ENCODE results near the gene CBX3. TPM values are rescaled to one million over a fixed set of nuclear protein-coding genes. Genes with fewer than 3 reads are reported as not detected.

Gene CBX3
- total RNA-seq, 1 donor from 2014 or later: 360 TPM

DNA sequence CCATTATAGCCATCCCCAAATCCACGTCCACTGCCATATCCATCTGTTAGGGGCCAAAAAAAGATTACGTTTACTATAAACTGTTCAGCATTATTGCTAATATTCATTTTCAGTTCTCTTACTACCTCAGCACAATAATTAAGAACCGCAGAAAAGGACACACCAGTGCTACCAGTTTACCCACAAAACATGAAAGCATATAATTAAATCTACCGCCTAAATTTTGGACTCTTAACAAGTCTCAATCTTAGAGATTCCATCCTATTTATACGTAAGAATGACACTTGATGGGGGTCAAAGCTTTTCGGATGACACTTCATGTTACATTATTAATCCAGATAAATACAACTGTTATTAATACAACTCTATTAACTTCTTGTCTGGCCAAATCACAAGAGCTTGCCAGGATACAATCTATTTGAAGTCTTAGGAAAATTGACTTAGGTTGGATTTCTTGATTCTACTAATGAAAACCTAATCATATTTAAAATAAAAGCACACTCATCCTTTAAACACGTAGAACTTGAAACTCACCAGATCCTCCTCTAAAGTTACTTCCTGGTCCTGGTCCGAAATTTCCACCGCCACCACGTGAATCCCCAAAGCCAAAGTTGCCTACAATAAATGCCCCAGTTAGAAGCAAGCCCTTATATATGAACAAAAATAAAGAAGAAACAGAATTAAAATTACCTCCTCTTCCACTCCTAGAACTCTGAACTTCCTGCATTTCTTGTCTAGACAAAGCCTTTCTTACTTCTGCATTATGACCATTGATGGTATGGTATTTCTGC is 5.5 kb upstream of the CBX3 start:
- Histone ChIP-seq H3K4me2 (peak overlapping the region; percentile 96), H3K27ac (no peak overlapping the region), H4K20me1 (ENCODE audit: low read depth) (peaks cover 88% of the 10 kb centered on the region), H3K27me3 (no peaks in the 10 kb centered on the region), H3K4me3 (peak overlapping the region; percentile 91), H3K4me1 (peaks cover 38% of the 10 kb centered on the region), H3K79me2 (ENCODE audit: low read depth) (peaks cover 95% of the 10 kb centered on the region), H3K36me3 (peaks cover 66% of the 10 kb centered on the region), H3K9ac (no peak overlapping the region), H2AFZ (replicated peaks) (no peak overlapping the region), H3K9me3 (ENCODE audit: low read depth) (no peaks in the 10 kb centered on the region), H3F3A (ENCODE audit: low read depth) (peaks cover 95% of the 10 kb centered on the region)
- TF ChIP-seq EZH2phosphoT487 (IDR thresholded peaks at IDR 0.05): no peak
- peaks cover 8% of the 10 kb centered on the region for H3K9me3 Mint-ChIP-seq
- peaks cover 83% of the 10 kb centered on the region for H3K36me3 Mint-ChIP-seq
- H3K27me3 Mint-ChIP-seq (ENCODE audit: insufficient read depth, low read depth): peaks cover 16% of the 10 kb centered on the region
- H3K4me3 Mint-ChIP-seq: peak overlapping the region; percentile 81
- H3K4me1 Mint-ChIP-seq: peaks cover 51% of the 10 kb centered on the region
- H3K27ac Mint-ChIP-seq: no peak overlapping the region
- DNase-seq (ENCODE audit: low spot score): no peak

DNA sequence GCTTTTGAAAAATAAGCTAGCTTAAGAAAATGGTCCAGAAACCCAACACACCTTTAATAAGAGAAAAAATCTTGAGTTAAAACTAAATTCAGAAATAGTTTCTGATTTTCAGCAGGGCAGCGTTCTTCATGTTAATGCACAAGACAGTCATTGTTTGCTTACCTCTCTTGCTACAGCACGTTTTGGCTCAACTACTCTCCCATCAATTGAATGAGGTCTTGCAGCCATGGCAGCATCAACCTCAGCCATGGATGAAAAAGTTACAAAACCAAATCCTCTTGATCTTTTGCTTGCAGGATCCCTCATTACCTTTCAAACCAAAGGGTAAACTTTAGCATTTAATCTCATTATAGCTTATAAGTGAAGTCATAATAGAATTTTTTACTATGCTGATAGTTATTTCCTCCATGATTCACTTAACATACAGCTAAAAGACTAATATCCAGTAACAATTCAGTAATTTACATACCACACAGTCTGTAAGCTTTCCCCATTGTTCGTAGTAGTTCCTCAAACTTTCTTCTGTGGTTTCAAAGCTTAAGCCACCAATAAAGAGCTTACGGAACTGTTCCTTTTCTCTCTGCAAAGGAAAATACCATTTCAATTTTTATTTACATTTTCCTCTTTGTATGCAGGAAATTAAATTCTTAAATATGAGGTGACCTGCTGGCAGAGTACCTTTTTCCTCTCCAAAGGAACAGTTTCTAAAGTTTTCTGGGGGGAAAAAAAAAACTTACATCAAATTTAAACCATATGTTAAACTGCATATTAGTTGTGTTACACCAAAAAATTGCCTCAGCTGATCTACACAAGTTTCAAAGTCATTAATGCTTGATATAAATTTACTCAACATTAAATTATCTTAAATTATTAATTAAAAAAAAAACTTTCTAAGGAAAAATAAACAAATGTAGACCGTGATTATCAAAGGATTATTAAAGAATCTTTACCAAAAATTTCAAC is 4.1 kb upstream of the CBX3 start:
- Mint-ChIP-seq H3K9me3 (peaks cover 9% of the 10 kb centered on the region), H3K27me3 (ENCODE audit: insufficient read depth, low read depth) (peaks cover 16% of the 10 kb centered on the region), H3K27ac (no peak overlapping the region), H3K4me3 (peak overlapping the region; percentile 97), H3K4me1 (peaks cover 46% of the 10 kb centered on the region), H3K36me3 (peaks cover 70% of the 10 kb centered on the region)
- Histone ChIP-seq H2AFZ (replicated peaks) (no peak overlapping the region), H3K27me3 (no peaks in the 10 kb centered on the region), H3K9ac (peak overlapping the region; percentile 96), H3K4me1 (peaks cover 35% of the 10 kb centered on the region), H3K27ac (peak overlapping the region; percentile 6), H3K36me3 (peaks cover 54% of the 10 kb centered on the region), H3K79me2 (ENCODE audit: low read depth) (peaks cover 91% of the 10 kb centered on the region), H3F3A (ENCODE audit: low read depth) (peaks cover 91% of the 10 kb centered on the region), H3K4me2 (peak overlapping the region; percentile 96), H4K20me1 (ENCODE audit: low read depth) (peaks cover 77% of the 10 kb centered on the region), H3K9me3 (ENCODE audit: low read depth) (no peaks in the 10 kb centered on the region), H3K4me3 (peak overlapping the region; percentile 91)
- TF ChIP-seq, protein P1, sequence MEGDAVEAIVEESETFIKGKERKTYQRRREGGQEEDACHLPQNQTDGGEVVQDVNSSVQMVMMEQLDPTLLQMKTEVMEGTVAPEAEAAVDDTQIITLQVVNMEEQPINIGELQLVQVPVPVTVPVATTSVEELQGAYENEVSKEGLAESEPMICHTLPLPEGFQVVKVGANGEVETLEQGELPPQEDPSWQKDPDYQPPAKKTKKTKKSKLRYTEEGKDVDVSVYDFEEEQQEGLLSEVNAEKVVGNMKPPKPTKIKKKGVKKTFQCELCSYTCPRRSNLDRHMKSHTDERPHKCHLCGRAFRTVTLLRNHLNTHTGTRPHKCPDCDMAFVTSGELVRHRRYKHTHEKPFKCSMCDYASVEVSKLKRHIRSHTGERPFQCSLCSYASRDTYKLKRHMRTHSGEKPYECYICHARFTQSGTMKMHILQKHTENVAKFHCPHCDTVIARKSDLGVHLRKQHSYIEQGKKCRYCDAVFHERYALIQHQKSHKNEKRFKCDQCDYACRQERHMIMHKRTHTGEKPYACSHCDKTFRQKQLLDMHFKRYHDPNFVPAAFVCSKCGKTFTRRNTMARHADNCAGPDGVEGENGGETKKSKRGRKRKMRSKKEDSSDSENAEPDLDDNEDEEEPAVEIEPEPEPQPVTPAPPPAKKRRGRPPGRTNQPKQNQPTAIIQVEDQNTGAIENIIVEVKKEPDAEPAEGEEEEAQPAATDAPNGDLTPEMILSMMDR (IDR thresholded peaks at IDR 0.05): no peak
- TF ChIP-seq EZH2phosphoT487 (IDR thresholded peaks at IDR 0.05): no peak
- TF ChIP-seq EZH2 (IDR thresholded peaks at IDR 0.05): no peak
- DNase-seq (ENCODE audit: low spot score): no peak

DNA sequence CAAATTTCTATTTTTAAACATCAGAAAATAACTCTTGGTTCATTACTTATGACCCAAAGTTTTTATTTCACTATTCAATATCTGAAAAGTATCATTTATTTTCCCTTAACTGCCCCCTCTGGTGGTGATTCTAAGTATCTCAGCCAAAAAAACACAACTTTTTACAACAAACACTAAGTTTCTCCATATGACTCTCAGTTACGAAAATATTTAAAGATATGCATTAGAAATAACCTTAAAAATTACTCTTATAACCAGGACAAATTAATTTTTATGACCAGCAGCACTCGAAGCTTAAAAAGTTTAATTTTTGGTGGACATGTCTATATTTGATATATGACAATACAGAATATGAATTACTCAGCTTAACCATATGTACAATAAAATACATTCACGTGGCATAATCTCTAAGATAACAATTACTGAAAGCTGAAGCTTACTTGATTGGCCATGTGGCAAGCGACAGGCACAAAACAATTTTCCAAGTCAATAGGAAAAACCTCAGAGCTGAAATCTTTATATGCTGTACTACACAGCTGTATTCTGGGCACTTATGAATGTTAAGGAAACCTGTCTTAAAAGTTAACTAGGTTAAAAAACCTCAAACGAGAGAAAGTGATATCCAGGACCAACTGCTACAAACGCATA is 3.3 kb upstream of the CBX3 start:
- Mint-ChIP-seq H3K27ac (no peak overlapping the region), H3K27me3 (ENCODE audit: insufficient read depth, low read depth) (peaks cover 9% of the 10 kb centered on the region), H3K9me3 (peaks cover 9% of the 10 kb centered on the region), H3K36me3 (peaks cover 65% of the 10 kb centered on the region), H3K4me1 (peaks cover 42% of the 10 kb centered on the region), H3K4me3 (peak overlapping the region; percentile 97)
- peak; percentile 30 for DNase-seq (ENCODE audit: low spot score)
- Histone ChIP-seq H3K4me3 (peak overlapping the region; percentile 91), H3K27ac (peak overlapping the region; percentile 6), H4K20me1 (ENCODE audit: low read depth) (peaks cover 77% of the 10 kb centered on the region), H3K79me2 (ENCODE audit: low read depth) (peaks cover 91% of the 10 kb centered on the region), H3K4me1 (peaks cover 31% of the 10 kb centered on the region), H2AFZ (replicated peaks) (no peak overlapping the region), H3K36me3 (peaks cover 46% of the 10 kb centered on the region), H3K9ac (peak overlapping the region; percentile 96), H3K4me2 (peak overlapping the region; percentile 96), H3F3A (ENCODE audit: low read depth) (peaks cover 86% of the 10 kb centered on the region), H3K27me3 (no peaks in the 10 kb centered on the region), H3K9me3 (ENCODE audit: low read depth) (no peaks in the 10 kb centered on the region)
- TF ChIP-seq, protein P1 (IDR thresholded peaks at IDR 0.05): peak; percentile 91
- TF ChIP-seq EZH2 (IDR thresholded peaks at IDR 0.05): no peak

Measured in neural progenitor cell (in vitro differentiated cells).